GM12878 (cell line): ENCODE results near the gene UTP4. TPM values are rescaled to one million over a fixed set of nuclear protein-coding genes. Genes with fewer than 3 reads are reported as not detected.

Experiments
- BCL3 ChIP-seq: IDR thresholded peaks from 2 replicates; pipeline ENCODE4 v1.6.1; 2011; ENCODE audit warnings: borderline replicate concordance, low read depth, mild to moderate bottlenecking, moderate library complexity, low read length; ENCODE audit not compliant: insufficient read depth, poor library complexity, severe bottlenecking
- CBFB ChIP-seq: IDR thresholded peaks from 2 replicates; pipeline ENCODE4 v1.6.1; 2016; ENCODE audit warnings: antibody characterized with exemption, low read depth
- EED ChIP-seq: sonication (generic); IDR thresholded peaks from 2 replicates; pipeline ENCODE4 v1.6.1; 2016; ENCODE audit warnings: antibody characterized with exemption, low read depth
- IKZF2 ChIP-seq, 2 experiments: fragments of 450-650 bp; IDR thresholded peaks; 2 replicates each; pipeline ENCODE4 v1.6.1; 2017; ENCODE audit warnings: mild to moderate bottlenecking in 2 of 2, moderate library complexity in 2 of 2
- KAT2A ChIP-seq: conservative IDR thresholded peaks from 2 replicates; pipeline ENCODE4 v1.6.1; 2011; ENCODE audit warnings: low read depth, low read length; ENCODE audit not compliant: control insufficient read depth
- MYC ChIP-seq: IDR thresholded peaks from 2 replicates; pipeline ENCODE4 v1.6.1; 2011; ENCODE audit warnings: mild to moderate bottlenecking, low read length, moderate library complexity, inconsistent platforms; ENCODE audit not compliant: insufficient read depth, insufficient replicate concordance, insufficient read length, severe bottlenecking
- POLR2A ChIP-seq: IDR thresholded peaks from 2 replicates; pipeline ENCODE4 v1.6.1; 2011; ENCODE audit warnings: low read depth, mild to moderate bottlenecking, low read length
- STAT1 ChIP-seq: fragments of 450-650 bp; conservative IDR thresholded peaks from 2 replicates; pipeline ENCODE4 v1.6.1; 2014; ENCODE audit warnings: antibody characterized with exemption, mild to moderate bottlenecking
- SUPT20H ChIP-seq: IDR thresholded peaks from 2 replicates; pipeline ENCODE4 v1.6.1; 2011; ENCODE audit warnings: low read depth, mild to moderate bottlenecking, low read length, moderate library complexity, borderline replicate concordance; ENCODE audit not compliant: control insufficient read depth
- TBL1XR1 ChIP-seq: IDR thresholded peaks from 2 replicates; pipeline ENCODE4 v1.6.1; 2012; ENCODE audit warnings: low read depth, low read length, improper control_type of control experiment
- ZBTB40 ChIP-seq: fragments of 450-650 bp; IDR thresholded peaks from 2 replicates; pipeline ENCODE4 v1.6.1; 2016; ENCODE audit warnings: mild to moderate bottlenecking, moderate library complexity, borderline replicate concordance
- ZNF207 ChIP-seq: fragments of 450-650 bp; IDR thresholded peaks from 2 replicates; pipeline ENCODE4 v1.6.1; 2014; ENCODE audit warnings: antibody characterized with exemption, mild to moderate bottlenecking, borderline replicate concordance
- ZNF217 ChIP-seq: fragments of 450-650 bp; IDR thresholded peaks from 2 replicates; pipeline ENCODE4 v1.6.1; 2017; ENCODE audit warnings: antibody characterized with exemption, mild to moderate bottlenecking
- polyA plus RNA-seq, 11 experiments: library from polyadenylated mRNA; depleted of rRNA in 4 of 11; unstranded in 6 of 11; stranded (reverse) in 5 of 11; fragments of >200 nt; fragmentation: Nextera tagmentation in 4 of 11; fragmentation: Illumina TruSeq in 1 of 11; extraction: Ambion mirVana in 4 of 11; extraction: Trizol in 1 of 11; gene quantifications; 1 replicate in 1 of 11; 2 replicates in 10 of 11; pipeline versions ENCODE4 v1.2.1 to v1.2.3, GENCODE V29; 2011 to 2016; ENCODE audit warnings: inconsistent platforms in 2 of 11, missing spikeins in 2 of 11, low read depth in 1 of 11
- total RNA-seq, 4 experiments: library from RNA; depleted of rRNA in 3 of 4; stranded (reverse); fragments of >200 nt in 3 of 4; fragmentation: Illumina TruSeq in 1 of 4; extraction: Trizol in 1 of 4; gene quantifications; 2 replicates each; pipeline versions ENCODE4 v1.2.1 to v1.2.3, GENCODE V29; 2013 to 2021

UTP4 gene
- total and polyA plus RNA-seq, 10 of the 15 experiments (the other 5 are each of a cell fraction or from before 2014, with no cell fraction given): 32.5 to 131 (median 84.0) TPM

GRCh38 chr16:69131839-69132423 lies 518 bp upstream of the UTP4 start (continued):
- TF ChIP-seq BCL3: no peak
- TF ChIP-seq EED: 0 out of 2 replicates have a peak, but pooled peaks have one; percentile 12
- TF ChIP-seq ZNF217: no peak
- no peak for TF ChIP-seq POLR2A
- TF ChIP-seq IKZF2 (IDR thresholded peaks at IDR 0.05): peak; percentile 75 to 77
- no peak for TF ChIP-seq CBFB
- TF ChIP-seq STAT1: no peak
- no peak for TF ChIP-seq MYC
- TF ChIP-seq TBL1XR1: no peak
- TF ChIP-seq ZBTB40: no peak
- TF ChIP-seq SUPT20H: no peak
- 0 out of 2 replicates have a peak, but pooled peaks have one; percentile 28 for TF ChIP-seq ZNF207
- no peak for TF ChIP-seq KAT2A
